LHCN-M2 (cell line): ENCODE results near the gene PRRT4. TPM values are rescaled to one million over a fixed set of nuclear protein-coding genes. Genes with fewer than 3 reads are reported as not detected.

Experiments
- DNase-seq: peaks from one replicate; pipeline ENCODE4 v3.0.0-alpha.2; 2012; ENCODE audit warnings: low read depth
- total RNA-seq: library from RNA; depleted of rRNA; stranded (reverse); fragments of >200 nt; gene quantifications from 2 replicates; pipeline ENCODE4 v1.2.3, GENCODE V29; 2014

PRRT4 gene
- total RNA-seq, 1 experiment from 2014 or later, result 0.80 TPM

DNA sequence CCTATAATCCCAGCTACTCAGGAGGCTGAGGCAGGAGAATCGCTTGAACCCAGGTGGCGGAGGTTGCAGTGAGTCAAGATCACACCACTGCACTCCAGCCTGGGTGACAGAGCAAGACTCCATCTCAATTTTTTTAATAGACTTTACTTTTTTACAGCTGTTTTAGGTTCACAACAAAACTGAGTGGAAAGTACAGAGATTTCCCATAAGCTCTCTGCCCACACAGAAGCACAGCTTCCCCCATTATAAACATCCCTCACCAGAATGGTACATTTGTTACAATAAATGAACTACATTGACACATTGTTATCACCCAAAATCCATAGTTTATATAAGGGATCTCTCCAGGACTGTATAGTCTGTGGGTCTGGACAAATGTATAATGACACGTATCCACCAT, 14.6 kb upstream of the PRRT4 start:
- DNase-seq, result no peak

DNA sequence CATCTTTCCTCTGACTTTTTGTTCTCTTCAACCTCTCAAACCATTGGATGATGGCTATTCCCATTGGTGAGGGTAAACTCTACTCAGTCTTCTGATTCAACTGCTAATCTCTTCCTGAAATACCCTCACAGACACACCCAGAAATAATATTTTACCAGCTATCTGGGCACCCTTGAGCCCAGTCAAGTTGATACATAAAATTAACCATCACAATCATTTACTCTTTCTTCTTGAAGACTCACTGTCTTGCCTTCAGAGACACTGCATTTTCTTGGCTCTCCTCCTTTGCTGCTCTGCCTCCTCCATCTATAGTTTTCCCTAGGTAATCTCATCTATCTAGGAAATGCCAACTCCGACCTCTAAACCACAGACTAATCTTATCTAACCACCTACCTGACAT, 12.6 kb upstream of the PRRT4 start:
- no peak for DNase-seq

DNA sequence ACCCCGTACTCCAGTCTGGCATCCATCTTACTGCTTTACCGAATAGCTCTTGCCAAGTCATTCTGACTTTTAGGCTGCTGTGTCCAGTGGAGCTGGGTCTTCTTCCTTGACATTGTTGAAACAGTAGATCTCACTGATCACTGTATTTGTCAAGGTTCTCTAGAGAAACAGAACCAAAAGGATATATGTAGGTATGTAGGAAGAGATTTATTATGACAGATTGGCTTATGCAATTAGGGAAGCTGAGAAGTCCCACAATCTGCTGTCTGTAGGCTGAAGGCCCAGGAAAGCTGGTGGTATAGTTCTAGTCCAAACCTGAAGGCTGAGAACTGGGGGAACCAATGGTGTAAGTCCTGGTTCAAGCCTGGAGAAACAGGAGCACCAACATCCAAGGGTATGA, 12.1 kb upstream of the PRRT4 start:
- no peak for DNase-seq

DNA sequence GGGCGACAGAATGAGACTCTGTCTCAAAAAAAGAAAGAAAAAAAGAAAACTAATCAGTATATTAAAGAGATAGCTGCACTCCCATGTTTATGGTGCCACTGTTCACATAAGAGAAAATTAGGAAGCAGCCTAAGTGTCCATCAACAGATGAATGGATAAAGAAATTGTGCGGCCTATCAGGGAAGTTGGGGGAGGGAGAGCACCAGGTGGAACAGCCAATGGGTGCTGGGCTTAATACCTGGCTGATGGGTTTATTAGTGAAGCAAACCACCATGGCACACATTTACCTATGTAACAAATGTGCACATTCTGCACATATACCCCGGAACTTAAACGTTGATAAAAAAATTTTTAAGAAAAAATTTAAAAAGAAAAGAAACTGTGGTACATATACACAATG, 9.0 kb upstream of the PRRT4 start:
- no peak for DNase-seq

DNA sequence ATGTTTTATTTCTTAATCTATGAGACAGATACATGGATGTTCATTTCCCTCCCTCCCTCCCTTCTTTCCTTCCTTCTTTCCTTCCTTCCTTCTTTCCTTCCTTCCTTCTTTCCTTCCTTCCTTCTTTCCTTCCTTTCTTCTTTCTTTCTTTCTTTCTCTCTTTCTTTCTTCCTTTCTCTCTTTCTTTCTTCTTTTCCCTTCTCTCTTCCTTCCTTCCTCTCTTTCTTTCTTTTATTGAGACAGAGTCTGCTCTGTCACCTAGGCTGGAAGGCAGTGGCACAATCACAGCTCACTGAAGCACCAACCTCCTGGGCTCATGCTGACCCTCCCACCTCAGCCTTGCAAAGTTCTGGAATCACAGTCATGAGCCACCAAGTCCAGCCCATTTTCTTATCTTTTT, 5.5 kb upstream of the PRRT4 start:
- DNase-seq, result no peak

DNA sequence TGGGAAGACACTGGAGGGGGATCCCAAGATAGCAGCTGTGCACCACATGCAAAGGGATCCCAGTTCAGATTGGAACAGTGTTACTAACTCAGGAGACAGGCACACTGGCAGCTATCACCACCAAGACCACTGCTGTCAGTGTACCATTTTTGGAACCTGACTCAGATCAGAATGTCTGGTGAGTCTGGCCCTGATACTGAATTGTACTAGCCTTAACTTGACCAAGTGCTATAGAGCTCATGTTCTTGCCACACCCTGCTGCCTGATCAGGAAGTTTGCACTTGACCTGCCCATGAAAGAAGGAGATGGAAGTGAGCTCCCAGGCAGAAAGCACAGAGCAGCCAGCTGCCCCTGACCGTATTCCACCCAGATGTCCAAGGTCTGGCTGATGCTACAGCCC, 4.8 kb upstream of the PRRT4 start:
- no peak for DNase-seq

DNA sequence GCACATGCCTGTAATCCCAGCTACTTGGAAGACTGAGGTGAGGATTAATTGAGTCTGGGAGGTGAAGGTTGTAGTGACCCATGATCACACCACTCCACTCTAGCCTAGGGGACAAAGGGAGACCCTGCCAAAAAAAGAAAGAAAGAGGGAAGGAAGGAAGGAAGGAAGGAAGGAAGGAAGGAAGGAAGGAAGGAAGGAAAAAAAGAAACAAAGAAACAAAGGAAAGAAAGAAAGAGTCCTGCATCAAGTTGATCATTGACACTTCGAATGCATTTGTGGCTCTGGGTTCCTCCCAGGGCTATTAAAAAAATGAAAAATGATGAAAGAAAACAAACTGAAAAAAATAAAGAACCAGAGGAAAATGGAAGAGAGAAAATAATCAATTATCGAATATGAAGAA, 3.9 kb upstream of the PRRT4 start:
- DNase-seq, result no peak

DNA sequence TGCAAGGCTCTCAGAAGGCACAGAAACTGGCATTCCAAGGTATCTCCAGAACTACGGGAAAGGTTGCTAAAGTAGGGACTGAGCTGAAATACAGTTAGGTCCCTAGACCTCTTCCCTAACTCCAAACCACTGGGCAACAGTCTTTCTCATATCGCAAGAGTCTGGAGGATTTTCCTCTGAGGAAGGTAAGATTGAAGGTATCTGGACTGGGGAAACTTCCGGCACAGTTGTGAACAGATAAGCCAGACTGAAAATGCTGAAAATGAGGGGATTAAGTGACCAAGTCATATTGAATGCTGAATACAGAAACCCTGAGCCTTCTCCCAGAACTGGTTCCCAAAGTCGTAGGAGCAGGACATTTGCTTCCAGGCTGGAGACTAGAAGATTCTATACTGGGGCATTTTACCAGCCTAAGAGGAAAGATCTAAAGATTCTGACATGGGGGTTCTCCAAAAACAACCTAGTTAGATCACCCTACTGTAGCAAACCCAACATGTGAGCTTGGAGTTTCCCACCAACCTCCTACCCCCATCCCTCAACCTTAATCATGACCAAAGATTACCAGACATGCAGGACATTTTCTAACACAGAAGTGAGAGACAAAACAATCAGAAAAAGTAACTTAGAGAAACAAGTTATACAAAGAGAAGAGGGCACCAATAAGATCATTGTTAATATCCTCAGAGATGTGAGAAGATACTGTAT, 2.8 kb upstream of the PRRT4 start:
- DNase-seq, result no peak

DNA sequence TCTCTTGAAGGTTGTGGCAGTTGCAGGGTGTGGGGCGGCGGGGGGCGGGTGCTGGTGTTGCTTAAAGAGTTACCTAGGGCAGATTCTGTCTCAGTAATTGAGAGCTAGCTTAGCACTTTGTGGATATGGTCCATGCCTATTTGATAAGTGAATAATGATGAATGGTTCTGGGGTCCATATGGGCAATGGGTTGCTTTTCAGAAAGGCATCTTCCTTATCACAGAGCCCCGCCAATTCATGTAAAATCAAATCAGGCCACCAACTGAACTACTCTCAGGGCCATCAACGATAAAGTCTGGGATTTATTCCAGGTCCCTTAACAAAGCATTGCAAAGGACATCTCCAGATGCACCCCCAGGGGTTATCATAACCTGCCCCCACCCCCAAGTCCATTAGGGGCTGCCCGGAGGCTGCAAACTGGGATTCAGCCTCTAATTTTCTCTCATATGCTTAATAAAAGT, 1.8 kb upstream of the PRRT4 start:
- no peak for DNase-seq

DNA sequence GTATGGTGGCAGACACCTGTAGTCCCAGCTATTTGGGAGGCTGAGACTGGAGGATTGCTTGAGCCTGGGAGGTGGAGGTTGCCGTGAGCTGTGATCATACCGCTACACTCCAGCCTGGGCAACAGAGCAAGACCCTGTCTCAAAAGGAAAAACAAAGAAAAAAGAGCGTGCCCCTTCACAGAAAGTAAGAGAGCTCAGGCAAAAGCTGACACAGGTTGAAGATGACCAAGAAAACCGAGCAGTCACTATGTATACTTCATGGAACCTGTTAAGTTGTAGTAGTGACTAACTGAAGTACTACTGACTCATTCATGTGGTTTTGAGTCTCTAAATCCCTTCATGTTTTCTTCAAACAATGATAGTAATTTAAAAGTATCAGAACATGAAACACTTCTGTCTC, 1.2 kb upstream of the PRRT4 start:
- peak; percentile 65 for DNase-seq

DNA sequence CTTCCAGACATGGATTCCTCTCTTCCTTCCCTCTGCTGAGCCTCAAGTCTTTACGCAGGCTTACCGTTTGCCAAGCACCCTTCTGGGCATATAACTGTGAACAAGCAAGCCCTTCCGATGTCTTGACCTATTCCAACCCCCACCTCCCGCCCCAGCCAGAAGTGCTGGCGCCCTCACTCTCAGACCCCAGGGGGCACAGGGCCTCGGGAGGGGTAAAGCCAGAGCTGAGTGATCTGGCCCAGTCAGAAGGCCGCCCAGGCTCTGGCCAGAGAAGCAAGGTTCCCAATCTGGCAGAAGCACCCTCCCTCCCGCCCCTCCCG, 1.2 kb downstream of the PRRT4 start:
- no peak for DNase-seq

DNA sequence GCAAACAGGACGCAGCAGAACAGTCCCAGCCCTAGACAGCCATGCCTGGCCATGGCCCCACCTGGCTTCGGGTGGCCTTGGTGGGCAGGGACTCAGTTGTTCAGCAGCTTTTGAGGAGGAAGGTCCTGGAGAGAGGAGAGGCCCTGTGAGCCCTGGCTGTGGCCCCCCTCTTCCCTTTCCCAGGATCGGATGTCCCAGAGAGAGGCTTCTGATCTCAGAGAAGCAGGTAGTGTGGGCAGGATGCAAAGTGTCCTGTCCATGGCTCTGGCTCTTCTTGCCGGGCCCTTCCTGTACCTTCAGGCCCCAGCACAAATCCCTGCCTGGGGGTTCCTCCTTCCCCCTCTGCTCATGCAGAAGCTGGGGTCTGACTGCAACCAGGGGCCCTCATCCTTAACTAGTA, 1.6 kb downstream of the PRRT4 start:
- no peak for DNase-seq

DNA sequence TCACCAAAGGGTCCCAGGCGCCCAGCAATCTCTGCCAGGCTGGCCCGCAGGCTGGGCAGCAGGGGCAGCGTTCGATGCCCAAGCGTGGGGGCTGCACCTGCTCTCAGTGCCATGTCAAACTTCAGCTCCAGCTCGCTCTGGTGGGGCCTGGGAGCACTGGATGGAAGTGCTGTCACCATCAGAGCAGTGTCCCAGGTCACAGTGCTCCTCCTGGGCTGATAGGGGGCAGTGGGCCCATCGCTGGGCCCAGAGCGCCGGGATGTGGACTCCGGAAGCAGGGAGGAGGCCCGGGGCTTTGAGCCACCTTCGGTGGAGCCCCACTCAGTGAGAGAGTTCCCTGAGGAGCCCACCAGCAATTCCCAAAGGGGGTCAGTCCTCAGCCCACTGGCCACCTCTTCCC, 2.2 kb downstream of the PRRT4 start:
- no peak for DNase-seq

DNA sequence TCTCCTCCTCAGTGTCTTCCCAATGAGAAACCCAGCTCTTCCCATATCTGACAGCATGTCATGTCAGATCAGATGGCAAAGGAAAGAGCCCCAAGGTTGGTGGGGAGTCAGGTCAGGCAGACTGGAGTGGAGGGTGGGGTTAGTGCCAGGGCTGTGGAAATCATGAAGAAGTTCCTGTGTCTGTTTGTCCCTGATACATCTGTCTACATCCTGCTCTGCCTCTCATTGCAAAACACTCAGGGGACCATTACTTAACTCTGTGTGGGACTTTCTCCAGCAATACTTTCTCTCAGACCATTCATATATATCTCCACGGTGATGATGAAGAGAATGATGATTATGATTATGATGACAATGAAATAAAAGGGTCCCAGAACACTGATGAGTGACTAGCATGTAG, 3.3 kb downstream of the PRRT4 start:
- no peak for DNase-seq

DNA sequence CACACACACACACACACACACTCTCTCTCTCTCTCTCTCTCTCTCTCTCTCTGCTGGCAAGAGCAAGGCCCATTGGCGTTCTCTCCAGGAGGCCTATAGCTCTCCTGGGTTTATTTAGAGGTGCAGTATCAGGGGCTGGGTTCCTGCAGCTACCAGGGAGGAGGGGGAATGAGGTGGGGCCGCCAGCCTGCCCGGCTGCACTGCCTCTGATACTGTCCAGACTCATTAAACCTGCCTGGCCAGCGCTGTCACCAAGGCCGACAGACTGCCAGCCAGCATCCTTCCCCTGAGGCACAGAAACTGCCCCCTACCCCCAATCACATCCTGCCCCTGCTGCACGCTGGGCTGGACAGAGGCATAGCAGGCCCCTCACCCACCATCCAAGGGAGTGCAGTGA, 4.3 kb downstream of the PRRT4 start:
- DNase-seq, result no peak

DNA sequence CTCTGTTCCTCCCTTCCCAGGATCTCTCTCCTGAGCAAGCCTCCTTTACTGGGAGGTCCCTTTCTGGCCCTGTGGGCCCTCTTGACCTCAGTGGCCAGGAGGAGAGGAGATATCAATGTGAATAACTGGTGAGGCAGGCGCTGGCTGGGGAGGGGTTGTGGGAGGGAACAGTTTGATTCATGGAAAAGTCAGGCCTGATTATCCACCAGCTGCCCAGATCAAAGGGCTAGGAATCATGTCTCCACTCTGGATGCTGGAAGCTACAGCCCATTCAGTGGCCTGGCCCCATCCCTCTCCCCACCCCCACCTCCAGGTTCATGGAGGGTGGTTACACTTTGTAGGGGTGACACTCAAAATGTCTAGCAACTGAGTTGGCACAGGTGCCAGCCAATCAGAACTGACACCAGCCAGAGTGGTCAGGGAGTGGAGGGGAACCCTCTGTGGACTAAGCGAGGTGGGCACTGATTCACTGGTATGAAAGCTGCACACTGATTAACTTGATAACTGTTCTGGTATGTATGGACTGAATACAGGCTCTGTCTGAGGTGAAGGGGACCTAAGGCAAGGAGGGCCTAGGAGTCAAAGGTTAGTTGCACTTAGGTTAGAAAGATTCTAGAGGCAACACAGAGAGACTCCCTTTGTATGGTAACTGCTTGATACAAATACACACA, 4.8 kb downstream of the PRRT4 start:
- DNase-seq, result no peak

DNA sequence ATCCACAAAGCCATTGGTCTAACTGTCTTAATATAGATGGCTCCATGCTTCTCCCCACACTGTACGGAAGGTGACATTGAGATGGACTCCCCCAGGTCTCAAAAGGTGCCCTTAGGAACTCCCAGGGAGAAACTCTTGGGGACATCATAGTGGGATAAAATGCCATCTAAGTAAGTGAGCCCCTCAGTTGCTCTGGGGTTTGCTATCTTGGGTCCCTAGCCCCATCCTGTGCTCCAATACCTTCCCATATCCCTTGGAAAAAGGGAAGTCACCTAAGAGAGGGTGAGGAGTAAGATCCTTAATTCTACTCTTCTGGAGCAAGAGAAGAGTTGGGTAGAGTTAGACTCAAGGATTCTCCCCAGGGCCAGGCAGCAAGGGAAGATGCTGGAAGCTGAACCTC, 7.9 kb downstream of the PRRT4 start:
- no peak for DNase-seq

DNA sequence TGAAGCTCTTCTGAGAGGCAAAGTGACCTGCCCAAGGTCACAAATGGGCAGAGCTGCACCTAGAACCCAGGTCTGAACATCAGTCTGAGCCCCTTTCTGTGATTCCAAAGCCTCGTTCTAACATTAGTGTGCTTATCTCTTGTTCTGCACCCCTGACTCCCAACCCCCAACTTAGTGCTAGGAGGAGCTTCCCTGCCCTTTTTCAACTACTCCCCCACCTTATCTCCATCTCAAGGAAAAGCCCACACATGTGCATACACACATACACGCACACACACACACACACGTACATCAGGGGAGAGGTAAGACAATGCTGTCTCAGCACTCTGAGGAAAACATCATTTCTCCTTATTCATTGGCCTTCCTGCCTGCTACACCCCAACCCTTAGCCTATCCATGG, 8.3 kb downstream of the PRRT4 start:
- DNase-seq, result no peak

DNA sequence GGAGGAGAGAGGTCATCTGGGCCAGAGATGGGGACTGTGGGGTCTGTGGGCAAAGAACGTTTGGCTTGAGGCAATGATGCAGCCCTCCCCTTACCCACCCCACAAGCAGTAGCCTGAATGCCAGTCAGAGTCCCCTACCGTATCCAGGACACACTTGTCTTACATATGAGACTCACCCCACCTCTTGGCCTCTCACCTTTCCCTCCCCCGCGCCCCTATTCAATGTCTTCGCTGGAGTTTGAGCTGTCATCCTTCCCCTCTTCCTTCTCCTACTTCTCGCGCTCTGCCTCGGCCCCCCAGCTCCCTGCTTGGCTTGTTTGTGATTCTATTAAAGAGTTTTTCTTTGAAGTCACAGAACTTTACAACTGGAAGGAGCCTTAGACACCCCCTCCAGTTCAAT, 8.9 kb downstream of the PRRT4 start:
- DNase-seq, result no peak

DNA sequence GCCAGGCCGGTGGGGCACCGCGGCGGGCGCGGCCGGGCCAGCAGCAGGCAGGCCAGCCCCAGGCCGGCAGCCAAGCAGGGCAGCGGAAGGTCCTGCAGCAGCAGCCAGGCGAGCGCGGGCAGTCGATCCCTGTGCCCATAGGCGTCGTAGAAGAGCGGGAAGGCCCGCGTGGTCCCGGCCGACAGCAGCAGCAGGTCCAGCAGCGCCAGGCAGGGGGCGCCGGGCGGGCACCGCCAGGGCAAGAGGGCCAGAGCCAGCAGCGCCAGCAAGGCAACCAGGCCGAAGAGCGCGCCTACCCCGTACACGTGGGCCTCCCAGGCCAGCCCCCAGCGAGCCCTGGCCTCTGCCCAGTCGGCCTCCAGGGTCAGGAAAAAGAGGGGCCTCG, 9.3 kb downstream of the PRRT4 start:
- peak; percentile 40 for DNase-seq

DNA sequence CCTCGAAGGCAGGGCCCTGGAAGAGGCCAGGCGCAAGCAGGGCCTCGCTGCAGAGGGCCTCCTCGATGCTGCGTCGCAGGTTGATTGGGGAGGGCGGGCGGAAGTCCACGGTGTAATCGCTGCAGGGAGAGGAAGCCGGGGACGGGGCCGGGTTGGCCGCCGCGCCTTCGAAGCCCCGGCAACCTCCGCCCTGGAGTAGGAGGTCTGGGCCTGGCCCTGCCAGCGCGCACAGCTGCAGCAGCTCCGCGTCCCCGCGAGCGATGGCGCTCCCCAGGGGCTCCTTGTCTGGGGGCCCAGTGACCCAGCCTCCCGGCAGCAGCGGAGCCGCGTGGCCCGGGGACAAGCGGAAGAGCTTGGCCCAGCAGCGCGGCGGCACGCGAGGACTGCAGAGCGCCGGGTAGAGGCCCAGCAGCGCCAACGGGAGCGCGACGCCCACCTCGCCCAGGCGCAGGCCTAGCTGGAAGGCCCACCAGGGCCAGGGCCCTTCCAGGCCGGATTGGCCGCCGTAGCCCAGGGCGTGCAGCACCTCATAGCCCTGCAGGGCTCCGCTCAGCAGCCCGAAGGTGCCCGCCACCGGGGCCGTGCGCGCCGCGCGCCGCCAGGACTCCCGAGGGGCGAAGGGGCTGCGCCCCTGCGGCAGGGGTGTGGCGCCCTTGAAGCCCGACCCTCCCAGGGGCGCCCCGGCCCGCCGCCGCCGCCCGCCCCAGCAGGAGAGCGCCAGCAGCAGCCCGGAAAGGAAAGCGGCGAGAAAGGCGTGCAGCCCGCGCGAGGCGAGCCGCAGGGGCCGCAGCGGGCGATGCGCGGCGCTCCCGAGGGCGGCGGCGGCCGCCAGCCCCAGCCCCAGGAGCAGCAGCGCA, 10.0 kb downstream of the PRRT4 start:
- no peak for DNase-seq

DNA sequence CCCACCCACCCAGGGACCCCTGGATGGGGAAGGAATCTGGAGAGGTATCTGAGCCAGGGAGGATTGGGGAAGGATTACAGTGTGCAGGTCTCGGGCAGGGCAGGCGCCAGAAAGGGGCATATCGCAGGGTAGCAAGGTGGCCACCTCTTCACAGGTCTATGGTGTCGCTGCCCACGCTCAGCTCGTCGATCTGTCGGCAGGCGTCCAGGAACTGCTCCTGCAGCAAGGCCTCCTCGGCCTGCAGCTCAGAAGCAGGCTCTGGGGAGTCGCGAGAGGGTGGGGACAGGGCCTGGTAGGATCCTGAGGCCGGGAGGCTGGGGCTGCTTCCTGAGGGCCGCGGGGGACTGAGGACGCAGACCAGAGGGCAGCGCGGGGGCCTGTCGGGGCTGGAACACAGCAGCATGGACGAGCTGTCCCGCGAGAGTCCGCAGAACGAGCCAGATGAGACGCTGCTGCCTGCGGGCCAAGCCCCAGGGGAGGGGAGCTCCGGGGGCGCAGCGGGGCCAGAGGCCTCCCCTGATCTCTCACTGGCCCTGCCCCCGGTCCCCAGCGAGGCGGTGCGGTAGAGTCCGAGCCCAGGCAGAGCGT, 10.7 kb downstream of the PRRT4 start:
- no peak for DNase-seq

DNA sequence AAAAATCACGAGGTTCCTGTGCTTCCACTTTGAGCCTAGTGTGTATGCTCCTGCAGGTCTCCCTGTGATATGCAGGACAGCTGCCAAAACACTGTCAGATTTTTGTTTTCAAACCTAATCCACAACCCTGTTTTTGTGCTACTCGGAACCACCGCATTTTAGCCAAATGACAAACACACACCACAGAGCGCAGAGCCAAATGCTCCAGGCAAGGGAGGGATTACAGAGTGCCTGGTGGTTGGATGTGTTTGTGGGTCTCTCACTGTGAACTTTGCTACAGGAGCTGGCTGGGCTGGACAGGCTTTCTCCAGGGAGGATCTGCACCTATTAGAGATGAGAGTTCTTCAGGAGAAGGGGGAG, 12.0 kb downstream of the PRRT4 start:
- no peak for DNase-seq
